Mucosa of gallbladder (tissue), 1 donor: ENCODE measurements around the gene EIF4E2. TPM values are rescaled to one million over a fixed set of nuclear protein-coding genes. Genes with fewer than 3 reads are reported as not detected.

Experiments used
- DNase-seq: peaks from one replicate; pipeline ENCODE4 v3.0.0-alpha.2; 2020; ENCODE audit warnings: low spot score
- total RNA-seq: library from RNA; stranded (reverse); gene quantifications from one replicate; pipeline ENCODE4 v1.2.1, GENCODE V29; 2021
- donor health status: DM: no; HTN: no; CAD: no.

EIF4E2 gene
- total RNA-seq = 65.5 TPM

- DNase-seq = peak; percentile 95
Observed at GRCh38 chr2:232550354-232551249, at the start of gene EIF4E2, which contains the start of gene TIGD1. Gene EIF4E2 (plus strand): TSS chr2:232550689. CDS start chr2:232550725, 36 bp downstream. Gene TIGD1 (minus strand): TSS chr2:232550557. CDS start chr2:232549882, 675 bp downstream.

DNA sequence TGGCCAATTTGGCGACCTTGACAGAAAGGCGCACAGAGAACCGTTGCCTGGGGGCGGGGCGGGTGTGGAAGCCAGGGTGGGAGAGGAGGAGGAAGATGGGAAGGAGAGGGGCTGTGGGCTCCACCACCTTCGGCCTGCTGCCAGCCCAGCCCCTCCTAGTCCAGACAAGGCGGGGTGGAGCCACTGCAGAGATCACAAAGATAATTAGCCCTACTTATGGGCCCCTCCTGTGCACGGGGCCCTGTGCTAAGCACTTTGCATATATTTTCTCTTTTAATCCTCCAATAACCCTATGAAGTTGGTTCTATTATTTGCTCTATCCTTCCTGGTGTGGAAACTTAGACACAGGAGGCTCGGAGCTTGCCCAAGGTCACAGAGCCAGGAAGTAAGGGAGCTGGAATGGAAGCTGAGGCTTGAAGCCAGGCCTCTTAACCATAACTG is 49.1 kb upstream of the EIF4E2 start:
- DNase-seq = no peak

DNA sequence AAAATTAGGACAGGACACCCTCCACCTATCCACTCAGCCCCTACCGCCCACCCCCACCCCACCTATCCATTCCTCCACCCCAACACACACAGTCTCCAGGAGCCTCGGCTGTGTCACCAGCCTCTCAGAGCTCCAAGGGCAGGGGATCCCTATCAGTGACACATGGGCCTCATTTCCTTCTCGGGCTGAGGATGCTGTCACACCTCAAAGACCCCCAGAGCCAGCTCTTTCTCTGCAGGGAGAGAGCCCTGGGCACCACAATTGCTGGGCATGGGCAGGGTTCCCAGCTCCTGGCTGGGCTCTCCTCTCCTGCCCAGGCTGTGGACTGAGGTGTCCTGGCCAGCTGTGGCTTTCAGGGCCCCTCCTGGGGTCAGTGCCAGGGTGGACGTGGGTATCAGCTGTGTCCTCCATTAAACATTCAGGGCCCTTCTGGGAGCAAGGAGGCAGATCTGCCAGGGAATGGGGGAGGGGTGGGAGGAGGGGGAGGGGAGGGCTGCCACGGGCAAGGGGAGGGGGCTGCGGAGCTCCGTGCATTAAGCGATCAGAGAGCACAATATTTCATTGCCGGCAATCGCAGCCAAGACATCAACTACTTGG is 48.6 kb upstream of the EIF4E2 start:
- no peak for DNase-seq

DNA sequence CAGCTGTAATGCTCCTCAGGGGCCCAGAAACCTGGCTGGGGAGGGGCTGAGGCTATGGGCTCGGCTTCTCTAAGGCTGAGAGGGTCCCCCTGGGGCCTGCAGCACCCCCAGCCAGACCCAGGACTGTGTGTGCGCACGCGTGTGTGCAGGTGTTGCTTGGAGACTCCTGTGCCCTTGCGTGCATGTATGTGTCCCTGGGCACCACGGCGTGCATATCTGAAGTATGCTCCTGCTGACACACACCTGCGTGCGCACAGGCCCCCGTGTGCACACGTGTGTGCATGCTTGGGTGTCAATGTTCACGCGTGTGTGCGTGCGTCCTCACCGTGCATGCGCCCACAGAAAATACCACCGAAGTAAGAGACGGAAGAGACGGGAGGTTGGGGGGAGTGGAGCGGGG is 48.0 kb upstream of the EIF4E2 start:
- no peak for DNase-seq

GRCh38 chr2:232502911-232503808 is 47.3 kb upstream of the EIF4E2 start:
- peak; percentile 24 for DNase-seq

GRCh38 chr2:232503809-232504323 is 46.6 kb upstream of the EIF4E2 start:
- no peak for DNase-seq

GRCh38 chr2:232504438-232504837 is 46.1 kb upstream of the EIF4E2 start:
- DNase-seq = no peak

DNA sequence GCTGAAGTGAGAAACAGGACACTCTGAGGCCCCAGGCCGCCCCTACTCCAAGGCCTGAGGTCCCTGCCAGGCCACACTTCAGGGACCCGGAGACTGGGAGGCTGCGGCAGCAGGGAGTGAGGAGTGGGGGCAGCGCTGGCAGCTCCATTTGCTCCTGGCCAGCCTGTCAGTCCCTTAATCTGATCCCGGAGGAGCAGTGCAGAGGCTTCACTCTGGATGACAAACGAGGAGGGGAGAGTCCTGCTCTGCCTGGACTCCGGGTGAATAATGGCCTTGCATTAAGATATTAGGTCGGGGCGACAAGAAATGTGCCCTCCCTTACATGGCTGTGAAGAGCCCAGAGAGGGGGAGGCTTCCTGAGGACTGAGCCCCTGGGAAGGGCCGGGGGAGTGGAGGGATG is 44.6 kb upstream of the EIF4E2 start:
- no peak for DNase-seq

DNA sequence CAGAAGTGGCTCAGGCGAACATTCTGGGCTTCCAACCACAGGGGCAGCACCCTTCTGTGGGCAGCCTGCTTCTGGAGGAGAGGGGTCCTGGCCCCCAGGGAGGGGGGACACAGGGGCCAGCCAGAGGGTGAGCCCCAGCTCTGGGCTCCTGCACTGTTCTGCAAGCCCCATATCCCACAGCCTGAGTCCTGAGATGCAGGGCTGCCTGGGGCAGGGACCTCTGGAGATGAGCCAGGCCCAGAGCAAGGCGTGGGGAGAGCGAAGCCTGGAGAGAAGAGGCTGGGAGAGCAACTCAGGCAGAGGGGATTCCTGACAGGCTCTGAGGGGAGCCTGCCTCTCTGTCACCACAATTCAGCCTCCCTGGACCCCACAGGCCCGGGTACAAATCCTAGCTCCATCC is 43.8 kb upstream of the EIF4E2 start:
- no peak for DNase-seq

GRCh38 chr2:232508251-232508650 is 42.2 kb upstream of the EIF4E2 start:
- no peak for DNase-seq

DNA sequence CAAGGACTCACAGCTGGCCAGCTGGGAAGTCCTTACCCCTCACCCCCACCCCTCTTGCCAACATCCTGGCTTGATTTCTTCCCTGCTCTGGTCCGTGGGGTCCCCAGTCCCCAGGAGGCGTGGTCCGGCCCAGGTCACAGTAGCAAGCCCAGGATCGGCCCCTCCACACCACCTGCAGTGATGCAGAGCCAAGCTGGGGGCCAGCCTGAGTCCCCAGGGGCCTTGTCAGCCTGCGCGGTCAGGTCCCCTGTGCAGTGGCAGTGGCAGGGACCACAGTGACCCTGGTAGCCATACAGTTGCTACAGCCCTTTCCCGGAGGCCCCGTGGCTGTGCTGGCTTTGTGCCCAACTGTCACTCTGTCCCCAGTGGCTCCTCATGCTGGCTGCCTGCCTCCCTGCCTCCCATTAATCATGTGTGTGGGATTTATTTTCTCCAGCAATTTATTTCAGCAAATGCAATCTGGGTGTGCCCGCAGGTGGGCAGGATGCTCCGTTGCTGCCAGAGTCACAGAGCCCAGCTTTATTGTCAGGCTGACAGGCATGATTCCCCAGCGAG is 39.1 kb upstream of the EIF4E2 start:
- no peak for DNase-seq

DNA sequence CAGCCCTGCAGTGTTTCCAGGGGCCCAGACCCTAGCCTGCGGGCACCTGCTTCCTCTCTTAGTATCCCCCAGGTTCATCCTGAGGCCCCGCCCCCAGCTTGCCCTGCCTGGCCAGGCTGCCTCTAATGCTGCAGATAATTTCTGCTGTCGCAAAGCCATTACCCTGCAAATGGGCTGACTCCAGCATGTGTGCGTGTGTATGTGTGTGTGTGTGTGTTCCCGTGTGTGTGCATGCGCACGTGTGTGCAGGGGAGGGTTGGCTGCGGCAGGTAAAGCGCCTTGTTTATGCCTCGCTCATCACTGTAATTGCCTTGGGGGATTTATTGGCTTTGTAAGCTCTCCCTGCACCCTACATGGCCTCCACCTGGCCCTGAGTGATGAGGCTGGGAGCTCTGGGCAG is 37.9 kb upstream of the EIF4E2 start:
- no peak for DNase-seq

DNA sequence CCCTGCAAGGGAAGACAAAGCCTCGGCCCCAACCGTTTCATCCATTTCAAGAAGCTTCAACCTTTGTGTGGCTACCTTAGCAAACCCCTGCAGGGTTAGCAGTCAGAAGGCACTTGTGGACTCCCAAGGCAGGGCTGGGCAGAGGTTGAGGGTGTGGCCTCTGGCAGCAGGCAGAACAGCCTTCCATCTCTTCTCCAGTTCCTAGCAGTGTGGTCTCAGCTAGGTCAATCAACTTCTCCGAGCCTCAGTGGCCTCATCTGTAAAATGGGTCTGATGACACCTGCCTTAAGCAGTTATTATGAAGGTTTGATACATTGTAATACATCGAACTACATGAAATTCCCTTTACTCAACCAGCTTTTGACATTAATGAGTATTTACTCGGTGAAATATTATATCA is 37.1 kb upstream of the EIF4E2 start:
- no peak for DNase-seq

DNA sequence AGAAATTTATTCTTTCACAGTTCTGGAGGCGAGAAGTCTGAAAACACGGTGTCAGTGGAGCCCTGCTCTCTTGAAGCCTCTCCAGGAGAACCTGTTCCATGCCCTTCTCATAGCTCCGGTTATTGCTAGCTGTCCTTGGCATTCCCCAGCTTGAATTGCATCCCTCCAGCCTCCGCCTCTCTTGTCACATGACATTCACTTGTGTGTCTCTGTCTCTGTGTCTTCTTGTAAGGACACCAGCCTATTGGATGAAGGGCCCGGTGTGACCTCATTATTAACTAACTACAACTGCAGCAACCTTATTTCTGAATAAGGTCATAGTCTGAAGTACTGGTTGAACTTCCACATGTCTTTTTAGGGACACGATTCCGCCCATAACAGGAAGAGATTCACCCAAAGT is 34.9 kb upstream of the EIF4E2 start:
- no peak for DNase-seq

DNA sequence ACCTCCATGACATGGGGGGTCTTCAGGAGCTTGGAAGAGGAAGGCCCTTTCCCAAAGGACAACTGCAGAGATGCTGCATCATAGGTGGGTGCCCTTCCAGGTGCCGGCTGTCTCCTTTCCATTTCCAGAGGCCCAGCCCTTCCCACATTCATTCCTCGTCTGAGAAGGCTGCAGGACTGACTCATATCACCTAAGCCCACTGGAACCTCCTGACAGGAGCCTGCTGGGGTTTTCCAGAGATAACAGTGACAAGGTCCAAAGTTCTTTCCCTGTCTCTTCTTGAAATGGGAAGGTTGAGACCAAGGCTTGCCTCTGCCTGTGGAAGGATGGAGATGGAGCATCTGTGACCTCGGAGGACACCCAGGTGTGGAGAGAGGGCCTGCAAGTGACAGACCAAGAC is 33.9 kb upstream of the EIF4E2 start:
- no peak for DNase-seq

DNA sequence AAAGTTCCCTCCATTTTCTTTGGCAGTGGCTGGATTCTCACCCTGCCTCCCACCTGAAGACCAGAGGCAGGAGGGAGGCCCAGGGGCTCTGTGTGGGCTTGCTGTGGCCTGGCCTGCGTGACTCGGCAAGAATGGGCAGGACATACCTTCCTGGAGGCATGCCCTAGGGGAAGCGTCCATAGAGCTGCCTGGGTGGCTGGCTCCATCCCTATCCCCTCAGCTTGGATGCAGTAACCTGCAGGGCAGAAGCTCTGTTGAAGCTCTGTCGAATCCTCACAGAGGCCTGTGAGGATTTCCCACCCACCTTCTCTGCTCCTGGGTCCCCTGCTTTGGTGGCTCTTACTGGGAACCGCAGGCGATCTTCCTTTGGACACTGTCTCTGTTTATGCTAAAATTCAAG is 31.6 kb upstream of the EIF4E2 start:
- DNase-seq = no peak

GRCh38 chr2:232519581-232520438 is 30.7 kb upstream of the EIF4E2 start, which contains the start of gene PRSS56:
Gene PRSS56 (plus strand): TSS chr2:232520388. CDS start chr2:232520599, 211 bp downstream.
- DNase-seq = no peak

DNA sequence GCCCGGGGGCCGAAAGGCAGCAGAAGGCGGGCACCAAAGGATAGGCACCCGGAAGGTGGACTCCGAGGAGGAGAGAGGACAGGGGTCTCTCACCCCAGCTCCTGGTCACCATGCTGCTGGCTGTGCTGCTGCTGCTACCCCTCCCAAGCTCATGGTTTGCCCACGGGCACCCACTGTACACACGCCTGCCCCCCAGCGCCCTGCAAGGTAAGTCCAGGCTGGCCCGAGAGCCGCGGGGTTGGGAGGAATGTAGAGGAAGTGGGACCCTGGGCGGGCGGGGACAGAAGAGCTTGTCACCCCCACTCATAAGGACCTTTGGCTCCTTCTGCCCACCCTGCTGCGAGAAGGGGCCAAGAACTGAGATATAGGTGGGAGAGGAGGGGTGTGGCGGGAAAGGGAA is 30.0 kb upstream of the EIF4E2 start:
- DNase-seq = no peak

- DNase-seq = no peak
Observed at GRCh38 chr2:232521098-232521497, 29.4 kb upstream of the EIF4E2 start.

DNA sequence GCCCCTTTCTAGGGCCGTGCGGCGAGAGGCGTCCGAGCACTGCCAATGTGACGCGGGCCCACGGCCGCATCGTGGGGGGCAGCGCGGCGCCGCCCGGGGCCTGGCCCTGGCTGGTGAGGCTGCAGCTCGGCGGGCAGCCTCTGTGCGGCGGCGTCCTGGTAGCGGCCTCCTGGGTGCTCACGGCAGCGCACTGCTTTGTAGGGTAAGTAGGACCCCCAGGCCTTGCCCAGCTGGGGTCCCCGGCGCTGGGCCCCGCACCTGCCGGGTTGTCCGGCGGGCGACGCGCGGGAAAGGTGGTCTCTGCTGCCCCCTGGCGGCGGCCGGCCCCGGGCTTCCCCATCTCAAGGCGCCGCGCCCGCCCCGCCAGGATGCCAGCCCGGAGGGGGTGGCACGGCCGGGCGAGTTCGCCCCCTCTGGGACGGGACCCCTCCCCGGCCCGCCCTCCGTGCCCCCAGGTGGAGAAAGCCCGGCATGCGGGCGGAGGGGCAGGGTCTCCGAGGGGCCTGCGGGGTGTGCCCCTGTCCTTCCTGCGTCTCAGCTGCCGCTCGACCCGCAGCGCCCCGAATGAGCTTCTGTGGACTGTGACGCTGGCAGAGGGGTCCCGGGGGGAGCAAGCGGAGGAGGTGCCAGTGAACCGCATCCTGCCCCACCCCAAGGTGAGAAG is 28.4 kb upstream of the EIF4E2 start:
- peak; percentile 47 for DNase-seq
